BLaER1 treated with 17β-estradiol and CSF1 and Interleukin-3, amounts not matched to agents 10 nM and 100 nM (cell line): Measurements from ENCODE around the gene TALDO1.
"Not testable (repeated sequence)": the region's sequence is repeated elsewhere in the genome, so short reads cannot be mapped to it uniquely, and the experiment has no call there.

Experiments used
- H3K27ac ChIP-seq, 11 experiments: shearing (Covaris generic); formaldehyde crosslinking; 2 replicates each; pipeline ENCODE4 v1.8.1; 2022
- H3K27me3 ChIP-seq, 11 experiments: shearing (Covaris generic); formaldehyde crosslinking; 2 replicates each; pipeline ENCODE4 v1.8.1; 2022
- H3K36me3 ChIP-seq, 11 experiments: shearing (Covaris generic); formaldehyde crosslinking; 2 replicates each; pipeline ENCODE4 v1.8.1; 2022
- H3K4me1 ChIP-seq, 10 experiments: shearing (Covaris generic); formaldehyde crosslinking; 2 replicates each; pipeline ENCODE4 v1.8.1; 2022
- H3K4me2 ChIP-seq, 11 experiments: shearing (Covaris generic); formaldehyde crosslinking; 2 replicates each; pipeline ENCODE4 v1.8.1; 2022
- H3K4me3 ChIP-seq, 10 experiments: shearing (Covaris generic); formaldehyde crosslinking; 2 replicates each; pipeline ENCODE4 v1.8.1; 2022
- H3K9ac ChIP-seq, 11 experiments: shearing (Covaris generic); formaldehyde crosslinking; 2 replicates each; pipeline ENCODE4 v1.8.1; 2022
- H3K9me3 ChIP-seq, 11 experiments: shearing (Covaris generic); formaldehyde crosslinking; replicated peaks in 1 of 11; 2 replicates each; pipeline ENCODE4 v1.8.1; 2022
- H4K20me1 ChIP-seq, 11 experiments: shearing (Covaris generic); formaldehyde crosslinking; 2 replicates each; pipeline ENCODE4 v1.8.1; 2022
- Cebpa-rat ChIP-seq, 11 experiments: shearing (Covaris generic); IDR thresholded peaks; 2 replicates each; pipeline ENCODE4 v1.8.1; 2022

TALDO1 gene

GRCh38 chr11:737366-737765, 9.9 kb upstream of the TALDO1 start:
- Histone ChIP-seq H4K20me1 (no peaks in the 10 kb centered on the region; a peak in 1 of 22 replicates), H3K36me3 (no peaks in the 10 kb centered on the region), H3K4me2 (peak overlapping the region; percentile 42 to 76 (median 67)), H3K9ac (peak overlapping the region in 3 of 11 experiments; percentile 3 to 26 (median 16); a peak in 2 of 22 replicates), H3K9me3 (peaks cover 0 to 4% (median 0%) of the 10 kb centered on the region in 11 experiments; a peak in 1 of 22 replicates), H3K4me1 (peaks cover 12 to 20% (median 18%) of the 10 kb centered on the region in 10 experiments), H3K27ac (no peak overlapping the region), H3K27me3 (peaks cover 14 to 24% (median 18%) of the 10 kb centered on the region in 11 experiments; a peak in 21 of 22 replicates), H3K4me3 (no peak overlapping the region)
- no peak for TF ChIP-seq Cebpa-rat (IDR thresholded peaks at IDR 0.05)

GRCh38 chr11:737899-738298, 9.4 kb upstream of the TALDO1 start:
- not testable (repeated sequence) for H3K9me3 ChIP-seq, H3K36me3 ChIP-seq, H4K20me1 ChIP-seq, H3K27ac ChIP-seq, H3K4me3 ChIP-seq, H3K9ac ChIP-seq
- H3K4me1 ChIP-seq: peaks cover 12 to 23% (median 18%) of the 10 kb centered on the region in 10 experiments
- peak overlapping the region; percentile 42 to 76 (median 67) for H3K4me2 ChIP-seq
- H3K27me3 ChIP-seq: peaks cover 14 to 24% (median 18%) of the 10 kb centered on the region in 11 experiments; a peak in 21 of 22 replicates

GRCh38 chr11:742156-742546, 5.1 kb upstream of the TALDO1 start:
- Histone ChIP-seq H4K20me1 (no peaks in the 10 kb centered on the region; a peak in 1 of 22 replicates), H3K27me3 (peaks cover 11 to 18% (median 14%) of the 10 kb centered on the region in 11 experiments; a peak in 21 of 22 replicates), H3K4me3 (no peak overlapping the region), H3K4me2 (no peak overlapping the region), H3K36me3 (no peaks in the 10 kb centered on the region), H3K9me3 (no peaks in the 10 kb centered on the region), H3K4me1 (peaks cover 20 to 29% (median 24%) of the 10 kb centered on the region in 10 experiments), H3K9ac (no peak overlapping the region), H3K27ac (no peak overlapping the region)
- TF ChIP-seq Cebpa-rat (IDR thresholded peaks at IDR 0.05): no peak

GRCh38 chr11:742571-743201, 4.6 kb upstream of the TALDO1 start:
- H3K4me3 ChIP-seq: no peak overlapping the region
- H4K20me1 ChIP-seq: peaks cover 0 to 4% (median 0%) of the 10 kb centered on the region in 11 experiments; a peak in 3 of 22 replicates
- H3K4me2 ChIP-seq: no peak overlapping the region
- H3K9ac ChIP-seq: no peak overlapping the region
- H3K27ac ChIP-seq: no peak overlapping the region
- H3K9me3 ChIP-seq: no peaks in the 10 kb centered on the region
- H3K36me3 ChIP-seq: no peaks in the 10 kb centered on the region
- H3K4me1 ChIP-seq: peaks cover 15 to 24% (median 19%) of the 10 kb centered on the region in 10 experiments
- no peak for TF ChIP-seq Cebpa-rat (IDR thresholded peaks at IDR 0.05)
- H3K27me3 ChIP-seq: peaks cover 5 to 13% (median 10%) of the 10 kb centered on the region in 11 experiments; a peak in 20 of 22 replicates

- H3K9me3 ChIP-seq: no peaks in the 10 kb centered on the region
- H3K9ac ChIP-seq: no peak overlapping the region
- H4K20me1 ChIP-seq: peaks cover 12 to 30% (median 17%) of the 10 kb centered on the region in 11 experiments
- H3K36me3 ChIP-seq: peaks cover 0 to 11% (median 6%) of the 10 kb centered on the region in 11 experiments; a peak in 11 of 22 replicates
- H3K27ac ChIP-seq: no peak overlapping the region
- no peak for TF ChIP-seq Cebpa-rat (IDR thresholded peaks at IDR 0.05)
- H3K4me3 ChIP-seq: no peak overlapping the region
- peaks cover 27 to 38% (median 32%) of the 10 kb centered on the region in 10 experiments for H3K4me1 ChIP-seq
- peak overlapping the region in 6 of 11 experiments; percentile 11 to 99 (median 93); a peak in 4 of 22 replicates for H3K4me2 ChIP-seq
- H3K27me3 ChIP-seq: no peaks in the 10 kb centered on the region
Observed at GRCh38 chr11:745428-745827, 1.8 kb upstream of the TALDO1 start.

- H3K9ac ChIP-seq: peak overlapping the region; percentile 93 to 99 (median 98)
- peak overlapping the region; percentile 86 to 99 (median 95) for H3K4me2 ChIP-seq
- no peaks in the 10 kb centered on the region for H3K9me3 ChIP-seq
- TF ChIP-seq Cebpa-rat (IDR thresholded peaks at IDR 0.05): no peak
- H3K4me3 ChIP-seq: peak overlapping the region; percentile 88 to 100 (median 94)
- no peaks in the 10 kb centered on the region for H3K27me3 ChIP-seq
- peak overlapping the region in 9 of 11 experiments; percentile 92 to 99 (median 98); a peak in 18 of 22 replicates for H3K27ac ChIP-seq
- H4K20me1 ChIP-seq: peaks cover 23 to 41% (median 28%) of the 10 kb centered on the region in 11 experiments
- H3K36me3 ChIP-seq: peaks cover 0 to 22% (median 17%) of the 10 kb centered on the region in 11 experiments; a peak in 16 of 22 replicates
- H3K4me1 ChIP-seq: peaks cover 33 to 48% (median 39%) of the 10 kb centered on the region in 10 experiments
Observed at GRCh38 chr11:746289-747157, 741 bp upstream of the TALDO1 start.

GRCh38 chr11:748007-748359, 719 bp downstream of the TALDO1 start:
- peaks cover 15 to 36% (median 30%) of the 10 kb centered on the region in 11 experiments for H3K36me3 ChIP-seq
- no peaks in the 10 kb centered on the region for H3K27me3 ChIP-seq
- H3K9me3 ChIP-seq: no peaks in the 10 kb centered on the region
- H3K4me3 ChIP-seq: peak overlapping the region; percentile 88 to 100 (median 94)
- H3K4me2 ChIP-seq: peak overlapping the region; percentile 88 to 99 (median 96)
- peak overlapping the region; percentile 86 to 99 (median 97) for H3K27ac ChIP-seq
- H3K9ac ChIP-seq: peak overlapping the region; percentile 93 to 99 (median 98)
- peaks cover 38 to 55% (median 43%) of the 10 kb centered on the region in 11 experiments for H4K20me1 ChIP-seq
- H3K4me1 ChIP-seq: peaks cover 30 to 51% (median 39%) of the 10 kb centered on the region in 10 experiments
- TF ChIP-seq Cebpa-rat (IDR thresholded peaks at IDR 0.05): no peak

GRCh38 chr11:749731-750130, 2.5 kb downstream of the TALDO1 start:
- Histone ChIP-seq H3K27ac (peak overlapping the region in 10 of 11 experiments; percentile 86 to 99 (median 98); a peak in 19 of 22 replicates), H4K20me1 (peaks cover 54 to 73% (median 60%) of the 10 kb centered on the region in 11 experiments), H3K4me3 (peak overlapping the region in 8 of 10 experiments; percentile 88 to 99 (median 93); a peak in 15 of 20 replicates), H3K27me3 (no peaks in the 10 kb centered on the region), H3K4me2 (peak overlapping the region; percentile 88 to 99 (median 96)), H3K9me3 (no peaks in the 10 kb centered on the region), H3K36me3 (peaks cover 15 to 53% (median 47%) of the 10 kb centered on the region in 11 experiments), H3K4me1 (peaks cover 30 to 58% (median 39%) of the 10 kb centered on the region in 10 experiments), H3K9ac (peak overlapping the region; percentile 93 to 99 (median 98); a peak in 20 of 22 replicates)
- TF ChIP-seq Cebpa-rat (IDR thresholded peaks at IDR 0.05): no peak
